Small intestine (tissue), 7 donors: ENCODE measurements around the gene DDX47. TPM values are rescaled to one million over a fixed set of nuclear protein-coding genes. Genes with fewer than 3 reads are reported as not detected.
"Not testable (repeated sequence)": the region's sequence is repeated elsewhere in the genome, so short reads cannot be mapped to it uniquely, and the experiment has no call there.

ENCODE experiments used
- DNase-seq, 2 donors: peaks; one replicate each; pipeline versions ENCODE4 v3.0.0 to v3.0.0-alpha.2; 2013
- FAIRE-seq: peaks from 2 replicates; lab custom pipeline; 2012; peaks lifted over from hg19 to GRCh38; lab: Jason Lieb, UNC
- H3K27ac ChIP-seq, 3 donors: one replicate each; pipeline ENCODE4 v1.5.1; 2013; ENCODE audit warnings: low read length in 2 of 3, mild to moderate bottlenecking in 2 of 3, control low read depth in 1 of 3, inconsistent platforms in 1 of 3, low read depth in 1 of 3, moderate library complexity in 1 of 3
- H3K27me3 ChIP-seq, 3 donors: one replicate each; pipeline ENCODE4 v1.6.1; 2013; ENCODE audit warnings: low read length in 3 of 3, inconsistent platforms in 1 of 3; ENCODE audit not compliant: control insufficient read depth in 3 of 3, insufficient read depth in 3 of 3
- H3K36me3 ChIP-seq, 3 donors: one replicate each; pipeline ENCODE4 v1.6.1; 2013; ENCODE audit warnings: low read length in 3 of 3, inconsistent platforms in 1 of 3, low read depth in 1 of 3, mild to moderate bottlenecking in 1 of 3, moderate library complexity in 1 of 3; ENCODE audit not compliant: control insufficient read depth in 3 of 3, insufficient read depth in 2 of 3
- H3K4me1 ChIP-seq, 3 donors: one replicate each; pipeline ENCODE4 v1.6.1; 2013; ENCODE audit warnings: low read length in 2 of 3, inconsistent platforms in 1 of 3, low read depth in 1 of 3, mild to moderate bottlenecking in 1 of 3, moderate library complexity in 1 of 3; ENCODE audit not compliant: control insufficient read depth in 3 of 3, insufficient read depth in 2 of 3
- H3K4me3 ChIP-seq, 3 donors: one replicate each; pipeline ENCODE4 v1.5.1; 2013; ENCODE audit warnings: low read length in 3 of 3, control low read depth in 1 of 3, inconsistent platforms in 1 of 3, low read depth in 1 of 3, mild to moderate bottlenecking in 1 of 3, moderate library complexity in 1 of 3
- H3K9me3 ChIP-seq, 2 donors: one replicate each; pipeline ENCODE4 v1.6.1; 2013; ENCODE audit warnings: low read depth in 1 of 2, low read length in 1 of 2; ENCODE audit not compliant: control insufficient read depth in 2 of 2, insufficient read depth in 1 of 2
- WGBS, 3 donors: extraction: QIAGEN DNeasy Blood & Tissue Kit; methylation state at CpG; one replicate each; pipeline ENCODE4 v1.1.7; 2013; 5-methylcytosine and 5-hydroxymethylcytosine counted together
- polyA plus RNA-seq, 4 donors: library from polyadenylated mRNA; stranded (reverse) in 3 of 4; unstranded in 1 of 4; fragments of 200-250 nt in 3 of 4; fragments of 120-200 nt in 1 of 4; gene quantifications; one replicate each; pipeline versions ENCODE4 v1.2.1 to v1.2.3, GENCODE V29; 2013
- donor health status: healthy with polysubstance abuse.
- donor health status: control.
- donor health status: control.
- donor health status: Bipolar disorder and iron deficiency.
- donor health status: healthy.

DDX47 gene
- polyA plus RNA-seq, 4 donors = 25.5 to 52.7 (median 33.6) TPM

DNA sequence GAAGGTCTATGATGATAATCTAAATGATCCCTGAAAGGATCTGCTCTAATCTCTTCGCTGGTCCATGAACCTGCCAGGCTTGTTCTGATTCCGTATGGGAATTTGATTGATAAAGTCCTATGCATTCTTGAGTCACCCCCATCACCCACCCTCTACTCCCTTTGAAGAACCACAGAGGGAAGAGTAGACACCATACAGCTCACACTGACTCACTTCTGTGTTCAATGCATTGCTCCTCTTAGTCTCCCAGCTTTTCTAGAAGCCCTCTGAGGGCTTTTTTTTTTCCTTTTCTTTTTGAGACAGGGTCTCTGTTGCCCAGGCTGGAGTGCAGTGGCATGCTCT is 59.8 kb downstream of the DDX47 start:
- WGBS, 3 donors = 23 to 67% (median 42%) methylated on average over 2 of the region's 2 CpGs
- DNase-seq (no peak), FAIRE-seq (no peak)
- Histone ChIP-seq H3K4me3 (no peak overlapping the region), H3K4me1 (peaks cover 0 to 39% (median 2%) of the 10 kb centered on the region in 3 donors), H3K9me3 (no peaks in the 10 kb centered on the region), H3K27me3 (no peaks in the 10 kb centered on the region), H3K36me3 (peaks cover 0 to 2% (median 0%) of the 10 kb centered on the region in 3 donors), H3K27ac (peak overlapping the region in 2 of 3 donors; percentile 62 to 73)

DNA sequence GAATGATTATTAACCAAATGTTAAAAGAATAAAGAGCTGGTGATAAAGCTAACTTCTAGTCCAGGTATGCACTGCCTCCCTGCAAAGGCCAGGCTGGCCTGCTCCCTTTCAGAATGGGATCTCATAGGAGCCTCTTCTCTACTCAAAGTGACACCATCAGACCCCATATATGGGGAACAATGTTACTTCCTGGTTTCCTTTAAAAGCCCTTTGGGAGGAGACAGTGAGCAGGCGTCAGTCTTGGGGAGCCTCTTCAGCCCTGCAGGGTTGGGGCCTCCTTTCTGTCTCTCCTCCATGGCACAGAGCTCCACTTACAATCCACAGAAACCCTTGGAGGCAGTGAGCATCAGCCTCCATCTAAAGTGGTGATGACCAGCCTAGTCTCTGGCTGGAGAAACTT is 60.9 kb downstream of the DDX47 start:
- Histone ChIP-seq H3K4me1 (peaks cover 0 to 40% (median 2%) of the 10 kb centered on the region in 3 donors), H3K36me3 (no peaks in the 10 kb centered on the region), H3K27ac (no peak overlapping the region), H3K9me3 (no peaks in the 10 kb centered on the region), H3K4me3 (no peak overlapping the region), H3K27me3 (no peaks in the 10 kb centered on the region)
- FAIRE-seq (no peak), DNase-seq (no peak)
- 52 to 75% (median 69%) methylated on average over 1 of the region's 1 CpG for WGBS, 3 donors

DNA sequence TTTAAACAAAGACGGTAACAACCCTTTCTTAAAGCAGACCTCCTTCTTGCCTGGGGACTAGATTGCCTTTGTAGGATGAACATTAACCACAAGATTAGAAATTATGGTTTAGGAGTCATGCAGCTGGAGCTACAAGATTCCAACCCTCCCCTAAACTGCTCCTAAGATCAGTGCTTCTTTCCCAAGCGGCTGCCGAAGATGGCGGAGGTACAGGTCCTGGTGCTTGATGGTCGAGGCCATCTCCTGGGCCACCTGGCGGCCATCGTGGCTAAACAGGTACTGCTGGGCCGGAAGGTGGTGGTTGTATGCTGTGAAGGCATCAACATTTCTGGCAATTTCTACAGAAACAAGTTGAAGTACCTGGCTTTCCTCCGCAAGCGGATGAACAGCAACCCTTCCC is 62.2 kb downstream of the DDX47 start:
- not testable (repeated sequence) for FAIRE-seq, H3K36me3 ChIP-seq, H3K27ac ChIP-seq, H3K9me3 ChIP-seq, H3K4me3 ChIP-seq, DNase-seq, H3K27me3 ChIP-seq
- 91% methylated on average over 10 of the region's 10 CpGs for WGBS, 3 donors
- H3K4me1 ChIP-seq = peaks cover 0 to 40% (median 2%) of the 10 kb centered on the region in 3 donors

DNA sequence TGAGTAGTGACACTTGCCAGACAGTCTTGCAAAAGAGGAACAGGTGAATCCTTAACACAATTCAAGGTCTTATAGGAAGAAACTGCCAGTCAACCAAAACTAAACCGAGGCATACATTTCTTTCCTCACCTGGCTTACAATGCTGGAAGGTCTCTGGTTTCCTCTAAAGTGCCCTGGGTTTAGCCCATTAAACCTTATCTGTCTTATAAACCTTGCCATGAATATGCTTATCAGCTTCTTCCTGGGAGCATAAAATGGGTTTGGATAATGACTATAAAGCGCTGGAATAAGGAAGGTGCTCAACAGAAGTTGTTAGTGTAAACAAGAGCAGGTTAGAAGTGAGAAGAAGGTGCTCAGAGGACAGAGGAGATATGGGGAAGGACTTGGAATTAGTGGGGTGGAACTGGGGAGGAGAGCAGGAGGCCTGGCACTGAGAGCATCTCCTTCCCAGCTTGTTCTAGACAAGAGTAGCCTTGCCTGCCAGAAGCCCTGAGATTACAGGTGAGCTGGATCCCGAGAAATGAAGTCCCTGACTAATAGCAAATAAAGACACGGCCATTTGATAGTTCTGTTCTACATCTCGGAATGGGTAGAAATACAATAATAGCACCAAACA is 64.1 kb downstream of the DDX47 start:
- Histone ChIP-seq H3K27ac (peak overlapping the region in 2 of 3 donors; percentile 36 to 39), H3K9me3 (no peaks in the 10 kb centered on the region), H3K36me3 (no peaks in the 10 kb centered on the region), H3K4me3 (no peak overlapping the region), H3K27me3 (no peaks in the 10 kb centered on the region), H3K4me1 (peaks cover 0 to 32% (median 4%) of the 10 kb centered on the region in 3 donors)
- 17 to 68% (median 29%) methylated on average over 5 of the region's 5 CpGs for WGBS, 3 donors
- DNase-seq = peak; percentile 55 to 80
- FAIRE-seq = no peak

DNA sequence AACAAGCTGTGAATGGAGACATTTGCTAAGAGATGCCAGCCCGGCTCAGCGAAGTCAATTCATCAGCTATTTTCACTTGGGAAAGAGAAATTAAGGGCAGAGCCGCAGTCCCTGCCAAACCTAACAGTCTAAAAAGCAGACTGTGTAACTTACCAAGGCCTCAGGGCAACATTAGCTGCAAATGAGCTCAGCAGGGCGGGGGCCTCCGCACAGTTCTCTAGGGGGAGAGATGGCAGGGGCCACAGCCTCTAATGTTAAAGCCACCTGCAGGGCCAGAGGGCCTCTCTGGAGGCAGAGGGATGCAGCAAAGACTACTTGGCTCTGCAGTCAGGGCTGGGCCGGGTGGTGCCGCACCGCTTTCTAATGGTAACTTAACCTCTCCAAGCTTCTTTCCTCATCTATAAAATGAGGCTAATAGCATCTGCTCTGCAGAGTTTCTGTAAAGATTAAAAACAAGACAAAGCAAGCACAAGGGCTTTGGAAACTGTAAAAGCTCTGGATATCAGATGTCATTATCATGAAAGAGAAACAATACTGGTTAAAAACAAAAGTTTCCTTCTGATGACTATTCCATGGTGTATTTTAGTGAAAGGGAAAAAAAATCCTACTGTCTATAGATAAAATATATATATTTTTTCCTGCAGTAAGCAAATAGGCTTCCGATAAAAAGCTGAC is 64.8 kb downstream of the DDX47 start:
- DNase-seq = no peak
- H3K4me3 ChIP-seq = no peak overlapping the region
- H3K27me3 ChIP-seq = no peaks in the 10 kb centered on the region
- no peak for FAIRE-seq
- H3K9me3 ChIP-seq = no peaks in the 10 kb centered on the region
- 27 to 59% (median 53%) methylated on average over 9 of the region's 9 CpGs for WGBS, 3 donors
- H3K36me3 ChIP-seq = no peaks in the 10 kb centered on the region
- H3K27ac ChIP-seq = peak overlapping the region in 2 of 3 donors; percentile 36 to 39
- peaks cover 0 to 31% (median 2%) of the 10 kb centered on the region in 3 donors for H3K4me1 ChIP-seq

Other genes starting within 250 kb of the DDX47 start
- gene CREBL2, start 201.5 kb upstream of the DDX47 start, polyA plus RNA-seq = 10 to 100 TPM; 16.9 to 37.2 (median 23.4) TPM
- under 1 TPM in 2 of 4 donors, not detected in 2; 0.59 to 0.95 TPM for gene GPR19, start 117.2 kb upstream of the DDX47 start, polyA plus RNA-seq
- 10 to 100 TPM; 33.8 to 80.1 (median 50.2) TPM for gene CDKN1B, start 96.0 kb upstream of the DDX47 start, polyA plus RNA-seq
- gene APOLD1, start 27.7 kb upstream of the DDX47 start, polyA plus RNA-seq = 10 to 100 TPM in 1 of 4 donors, 1 to 10 TPM in 2, under 1 TPM in 1; 0.22 to 29.9 (median 4.8) TPM
- 10 to 100 TPM; 13.2 to 29.9 (median 22.2) TPM for gene GPRC5A, start 78.2 kb downstream of the DDX47 start, polyA plus RNA-seq
- gene GPRC5D, start 138.8 kb downstream of the DDX47 start, polyA plus RNA-seq = 1 to 10 TPM in 1 of 4 donors, under 1 TPM in 1, not detected in 2; 0.22 to 1.4 TPM
- 100 to 1,000 TPM; 214 to 642 (median 428) TPM for gene HEBP1, start 186.9 kb downstream of the DDX47 start, polyA plus RNA-seq
- gene FAM234B, start 231.0 kb downstream of the DDX47 start, polyA plus RNA-seq = 1 to 10 TPM in 2 of 4 donors, under 1 TPM in 2; 0.45 to 7.8 (median 1.4) TPM